CD4-positive, alpha-beta T cell treated with Interleukin-2 at 100 ng/mL for 4 hours (primary cell): ENCODE data around the gene PDP2.

Experiments used
- DNase-seq: peaks from one replicate; pipeline ENCODE4 v3.0.0-alpha.2; 2020; ENCODE audit warnings: low spot score

PDP2 gene, protein sequence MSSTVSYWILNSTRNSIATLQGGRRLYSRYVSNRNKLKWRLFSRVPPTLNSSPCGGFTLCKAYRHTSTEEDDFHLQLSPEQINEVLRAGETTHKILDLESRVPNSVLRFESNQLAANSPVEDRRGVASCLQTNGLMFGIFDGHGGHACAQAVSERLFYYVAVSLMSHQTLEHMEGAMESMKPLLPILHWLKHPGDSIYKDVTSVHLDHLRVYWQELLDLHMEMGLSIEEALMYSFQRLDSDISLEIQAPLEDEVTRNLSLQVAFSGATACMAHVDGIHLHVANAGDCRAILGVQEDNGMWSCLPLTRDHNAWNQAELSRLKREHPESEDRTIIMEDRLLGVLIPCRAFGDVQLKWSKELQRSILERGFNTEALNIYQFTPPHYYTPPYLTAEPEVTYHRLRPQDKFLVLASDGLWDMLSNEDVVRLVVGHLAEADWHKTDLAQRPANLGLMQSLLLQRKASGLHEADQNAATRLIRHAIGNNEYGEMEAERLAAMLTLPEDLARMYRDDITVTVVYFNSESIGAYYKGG

DNA sequence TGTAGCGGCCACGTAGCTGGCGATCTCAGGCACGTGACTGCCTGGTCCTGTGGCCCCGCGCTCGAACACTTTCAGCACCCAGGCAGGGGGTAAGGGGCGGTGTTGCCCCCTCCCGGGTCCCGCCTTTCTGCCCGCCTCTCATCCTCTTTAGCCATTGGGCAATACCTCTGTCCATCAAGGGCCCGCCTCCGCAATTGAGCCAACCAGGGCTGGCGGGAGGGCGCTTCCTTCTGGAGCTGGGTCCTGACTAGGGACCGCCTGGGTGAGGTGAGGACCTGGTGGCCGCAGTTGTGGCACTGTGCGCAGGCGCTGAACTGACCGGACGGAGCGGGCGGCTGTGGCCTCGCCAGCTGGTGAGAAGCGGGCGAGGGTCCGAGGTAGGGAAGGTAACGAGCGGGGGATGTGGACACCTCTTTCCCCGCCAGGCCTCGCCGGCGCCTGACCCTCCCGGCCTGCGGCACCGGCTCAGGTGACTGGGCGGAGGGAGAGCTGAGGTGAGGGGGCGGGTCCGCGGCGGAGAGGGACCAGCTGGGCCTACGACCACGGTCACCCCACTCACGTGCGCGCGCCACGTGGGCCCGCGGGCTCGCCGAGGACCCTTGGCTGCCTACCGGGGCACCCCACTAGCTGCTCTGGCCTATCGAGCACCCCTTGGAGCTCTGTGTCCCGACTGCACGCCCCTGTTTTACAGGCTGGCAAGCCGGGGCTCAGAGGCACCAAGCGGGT is at the start of gene PDP2:
TSS of gene PDP2 (plus strand) at position 228 of the 726 bp plus-strand sequence. CDS start 3,770 bp downstream, outside the sequence.
- DNase-seq = peak; percentile 94

DNA sequence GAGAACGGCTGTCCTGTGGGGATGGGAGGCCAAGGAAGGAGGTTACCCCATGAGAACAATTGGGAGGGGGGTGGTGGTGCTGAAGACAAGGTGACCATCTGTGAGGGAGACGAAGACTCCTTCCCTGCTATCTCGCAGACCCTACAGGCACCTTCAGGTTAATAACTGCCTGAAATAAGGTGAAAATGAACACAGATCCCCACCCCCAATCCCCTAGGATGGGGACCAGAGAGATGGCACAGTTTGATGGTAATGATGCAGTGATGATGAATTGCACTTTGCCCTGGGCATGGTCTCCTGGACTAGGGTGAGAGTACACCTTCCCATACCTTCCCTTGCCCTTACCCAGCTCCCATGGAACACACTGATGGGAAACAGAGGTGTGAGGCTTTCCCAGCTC is 48.1 kb upstream of the PDP2 start:
- no peak for DNase-seq

DNA sequence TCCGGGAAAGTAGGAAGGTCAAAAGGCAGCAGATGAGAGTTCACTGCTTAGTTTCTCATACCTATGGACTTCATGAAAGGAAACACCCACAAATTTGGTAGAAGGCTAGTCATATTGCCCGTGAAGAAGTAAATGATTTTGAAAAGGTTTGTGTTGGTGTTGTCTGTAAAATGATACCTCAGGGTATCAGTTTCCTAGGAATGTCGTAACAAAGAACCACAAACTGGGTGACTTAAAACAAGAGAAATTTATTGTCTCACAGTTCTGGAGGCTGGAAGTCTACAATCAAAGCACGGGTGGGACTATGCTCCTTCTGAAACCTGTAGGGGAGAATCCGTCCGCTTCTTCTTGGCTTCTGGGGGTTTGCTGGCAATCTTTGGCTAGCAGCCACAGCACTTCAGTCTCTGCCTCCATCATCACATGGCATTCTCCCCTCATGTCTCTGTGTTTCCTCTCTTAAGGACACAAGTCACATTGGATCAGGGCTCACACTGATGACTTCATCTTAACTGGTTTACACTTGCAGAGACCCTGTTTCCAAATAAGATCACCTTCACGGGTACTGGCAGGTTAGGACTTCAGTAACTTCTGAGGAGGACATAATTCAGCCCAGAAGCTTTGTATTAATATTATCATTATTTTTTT is 47.5 kb upstream of the PDP2 start:
- DNase-seq = no peak

DNA sequence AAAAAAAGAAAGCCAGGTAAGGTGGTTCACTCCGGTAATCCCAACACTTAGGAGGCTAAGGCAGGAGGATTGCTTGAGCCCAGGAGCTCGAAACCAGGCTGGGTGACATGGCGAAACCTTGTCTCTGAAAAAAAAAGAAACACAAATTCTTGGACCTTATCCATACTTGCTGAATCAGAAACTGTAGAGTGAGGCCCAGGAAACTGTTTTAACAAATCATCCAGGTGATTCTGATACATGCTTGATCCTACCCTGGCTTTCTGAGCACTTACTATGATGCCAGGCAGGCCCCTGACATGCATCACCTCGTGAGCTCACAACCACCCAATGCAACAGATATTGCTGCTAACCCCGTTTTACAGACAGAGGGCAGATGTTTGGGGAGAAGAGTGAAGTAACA is 45.6 kb upstream of the PDP2 start:
- no peak for DNase-seq

DNA sequence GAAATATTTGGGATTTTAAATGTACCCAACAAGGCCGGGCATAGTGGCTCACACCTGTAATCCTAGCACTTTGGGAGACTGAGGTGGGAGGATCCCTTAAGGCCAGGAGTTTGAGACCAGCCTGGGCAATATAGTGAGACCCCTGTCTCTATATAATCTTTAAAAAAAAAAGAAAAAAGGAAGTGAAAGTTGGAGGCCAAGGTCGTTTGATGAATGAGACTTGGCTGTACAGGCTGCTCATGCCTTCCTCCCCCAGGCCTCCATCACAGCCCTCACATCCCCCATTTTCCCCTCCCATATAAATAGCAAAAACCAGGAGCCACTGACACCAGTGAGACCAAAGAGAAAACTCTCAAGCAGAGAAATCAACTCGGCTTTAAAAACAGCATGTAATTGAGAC is 39.4 kb upstream of the PDP2 start:
- DNase-seq = no peak

DNA sequence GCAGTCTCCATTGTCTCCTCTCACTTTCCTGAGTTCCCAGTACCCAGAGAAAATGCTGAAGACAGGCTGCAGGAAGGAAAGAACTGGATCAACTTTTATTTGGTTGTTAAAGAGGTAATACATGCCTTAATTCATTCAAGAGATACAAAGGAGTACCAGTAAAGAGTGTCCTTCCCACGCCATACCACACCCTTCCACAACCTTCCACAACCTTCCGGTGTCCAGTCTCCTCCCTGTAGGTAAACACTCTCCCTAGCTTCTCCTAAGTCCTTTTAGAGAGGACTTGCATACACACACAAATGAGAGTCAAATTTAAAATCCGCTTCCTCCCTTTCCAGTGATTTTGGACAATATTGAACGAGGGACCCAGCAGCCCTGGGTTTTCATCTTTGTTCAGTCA is 38.9 kb upstream of the PDP2 start:
- no peak for DNase-seq

DNA sequence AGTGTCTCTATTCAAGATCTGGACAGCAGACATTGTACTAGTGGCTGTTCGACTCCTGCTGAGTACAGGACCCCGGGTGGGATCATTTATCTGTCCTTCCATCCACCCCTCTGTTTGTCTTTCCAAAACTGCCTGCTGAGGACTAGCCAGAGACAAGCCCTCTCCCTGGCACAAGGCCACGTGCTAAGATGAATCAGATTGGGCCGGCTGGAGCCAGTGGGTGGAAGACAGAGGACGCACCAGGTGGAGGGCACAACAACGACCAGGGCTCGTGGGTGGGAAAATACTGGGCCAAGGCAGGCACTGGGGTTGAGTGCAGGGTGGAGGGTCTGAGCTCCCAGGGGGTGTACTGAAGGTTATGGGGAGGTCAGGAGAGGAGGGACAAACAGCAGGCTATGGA is 37.5 kb upstream of the PDP2 start:
- DNase-seq = no peak

DNA sequence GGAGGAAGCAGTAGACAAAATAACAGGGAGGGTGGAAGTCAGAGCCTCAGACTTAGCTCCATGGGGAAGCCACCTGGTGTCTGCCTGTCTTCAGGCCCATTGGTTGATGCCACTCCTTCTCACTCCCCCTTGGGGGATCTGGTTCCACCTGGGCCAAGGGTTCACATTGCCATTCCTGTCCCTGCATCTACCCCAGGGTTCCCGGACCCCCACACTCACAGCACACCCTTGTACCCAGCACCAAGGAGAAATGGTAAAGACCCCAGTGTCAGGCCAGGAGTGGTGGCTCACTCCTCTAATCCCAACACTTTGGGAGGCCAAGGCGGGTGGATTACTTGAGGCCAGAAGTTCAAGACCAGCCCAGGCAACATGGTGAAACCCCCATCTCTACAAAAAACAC is 37.1 kb upstream of the PDP2 start:
- no peak for DNase-seq

DNA sequence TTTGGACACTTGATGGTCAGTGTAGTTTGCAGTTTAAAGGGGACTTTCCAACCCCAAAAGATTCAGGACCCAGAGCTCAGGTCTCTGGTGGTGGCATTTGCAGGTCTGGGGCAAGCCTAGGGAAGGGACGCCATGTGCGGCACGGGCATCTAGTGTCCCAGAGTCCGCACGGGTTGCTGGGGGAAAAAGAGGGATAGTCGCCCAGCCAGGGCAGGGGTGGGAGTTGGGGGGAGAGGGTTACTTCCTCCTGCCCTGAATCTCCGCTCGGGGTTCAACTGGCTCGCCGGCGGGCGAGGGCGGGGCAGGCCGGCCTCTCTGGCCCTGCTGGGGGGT is 36.3 kb upstream of the PDP2 start:
- no peak for DNase-seq

DNA sequence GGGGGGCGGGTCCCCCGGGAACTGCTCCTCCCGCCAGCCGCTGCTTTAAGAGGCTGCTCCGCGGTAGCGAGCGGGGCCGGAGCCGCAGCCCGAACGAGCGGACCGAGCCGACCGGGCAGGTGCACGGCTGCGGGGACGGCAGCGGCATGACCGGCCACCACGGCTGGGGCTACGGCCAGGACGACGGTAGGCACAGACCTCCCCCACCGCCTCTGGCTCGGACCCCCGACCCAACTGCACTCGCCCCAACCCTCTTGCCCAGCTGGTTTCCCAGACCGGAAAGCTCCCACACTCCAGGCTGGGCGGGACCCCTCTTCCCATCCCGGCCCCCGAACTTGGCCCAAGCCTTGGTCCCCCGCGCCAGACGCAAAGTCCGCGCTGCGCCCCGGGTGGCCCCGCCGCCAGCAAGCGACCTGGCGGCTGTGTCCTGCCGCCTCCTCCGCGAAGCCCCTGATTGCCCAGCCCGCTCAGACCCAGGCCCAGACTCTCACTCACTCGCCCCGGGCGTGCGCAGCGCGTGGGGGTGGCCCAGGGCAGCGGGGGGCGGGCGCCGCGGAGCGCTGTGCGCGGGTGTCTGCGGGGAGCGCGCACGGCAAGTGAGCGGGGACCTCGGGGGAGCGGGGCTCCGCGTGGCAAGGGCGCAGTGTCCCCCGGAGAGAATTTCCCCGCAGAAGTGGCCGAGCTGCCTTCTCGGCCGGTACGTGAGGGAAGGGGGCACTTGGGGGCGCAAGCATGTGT is 35.8 kb upstream of the PDP2 start, which contains the start of gene CA7:
TSS of gene CA7 (plus strand) at position 73 of the 738 bp plus-strand sequence. CDS start at position 147, 74 bp downstream.
- DNase-seq = no peak

DNA sequence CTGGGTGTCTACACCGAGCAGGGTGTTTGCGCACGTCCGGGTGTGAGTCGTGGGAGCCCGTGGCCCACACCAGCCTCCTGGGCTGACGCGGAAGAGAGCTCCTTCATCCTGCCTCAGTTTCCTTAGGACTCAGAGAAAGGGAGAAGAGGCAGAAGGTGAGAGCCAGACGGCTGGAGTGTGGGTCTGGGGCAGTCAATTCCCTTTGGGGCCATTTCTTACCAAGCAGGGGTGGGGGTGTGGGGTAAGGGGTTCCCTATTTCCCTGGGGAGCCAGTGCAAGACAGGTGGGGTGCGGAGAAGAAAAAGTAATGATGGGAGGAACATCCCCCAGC is 35.3 kb upstream of the PDP2 start:
- DNase-seq = no peak

DNA sequence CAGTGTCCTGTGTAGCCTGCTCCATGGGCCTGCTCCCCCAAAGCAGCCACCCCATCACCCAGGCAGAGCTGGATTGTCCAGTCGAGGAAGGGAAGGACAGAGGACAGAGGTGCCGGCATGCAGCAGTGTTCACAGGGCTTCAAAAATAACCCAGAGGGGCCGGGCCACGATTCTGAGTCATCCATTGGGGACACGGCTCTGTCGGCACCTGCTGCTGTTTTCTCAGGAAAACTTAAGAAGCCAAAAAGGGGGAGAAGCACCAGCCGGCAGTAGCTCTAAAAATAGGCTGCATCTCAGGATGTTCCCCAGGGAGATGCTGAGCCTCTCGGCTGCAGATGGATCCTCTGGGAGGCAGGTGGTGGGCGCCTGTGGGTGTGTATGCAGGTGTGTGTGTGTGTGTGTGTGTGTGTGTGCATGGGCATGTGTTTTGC is 34.5 kb upstream of the PDP2 start:
- no peak for DNase-seq

DNA sequence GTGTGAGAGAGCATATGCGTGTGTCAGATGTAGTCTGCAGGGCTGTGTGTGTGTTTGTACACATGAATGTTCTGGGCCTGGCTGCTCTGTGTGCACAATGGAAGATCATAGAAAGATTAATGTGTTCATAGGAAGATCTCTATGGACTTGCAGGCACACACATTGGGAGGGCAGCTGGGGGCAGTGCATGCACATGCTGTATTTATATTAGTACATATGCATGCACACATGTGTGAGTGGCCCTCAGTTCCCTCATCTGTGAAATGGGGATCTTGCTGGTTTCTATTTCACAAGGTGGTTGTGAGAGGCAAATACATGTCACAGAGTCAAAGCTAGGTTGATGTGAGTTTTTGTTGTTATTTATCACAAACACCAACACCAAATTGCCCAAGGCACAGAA is 34.0 kb upstream of the PDP2 start:
- no peak for DNase-seq

DNA sequence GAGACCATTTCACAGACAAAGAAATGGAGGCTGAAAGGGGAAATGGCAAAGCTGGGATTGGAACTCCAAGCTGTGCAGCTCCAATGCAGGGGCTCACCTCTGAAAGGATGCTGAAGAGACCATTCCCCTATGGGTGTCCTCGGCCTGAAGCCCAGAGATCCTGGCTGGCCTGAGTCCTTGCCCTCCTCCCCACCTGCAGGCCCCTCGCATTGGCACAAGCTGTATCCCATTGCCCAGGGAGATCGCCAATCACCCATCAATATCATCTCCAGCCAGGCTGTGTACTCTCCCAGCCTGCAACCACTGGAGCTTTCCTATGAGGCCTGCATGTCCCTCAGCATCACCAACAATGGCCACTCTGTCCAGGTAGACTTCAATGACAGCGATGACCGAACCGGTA is 33.5 kb upstream of the PDP2 start:
- DNase-seq = no peak

DNA sequence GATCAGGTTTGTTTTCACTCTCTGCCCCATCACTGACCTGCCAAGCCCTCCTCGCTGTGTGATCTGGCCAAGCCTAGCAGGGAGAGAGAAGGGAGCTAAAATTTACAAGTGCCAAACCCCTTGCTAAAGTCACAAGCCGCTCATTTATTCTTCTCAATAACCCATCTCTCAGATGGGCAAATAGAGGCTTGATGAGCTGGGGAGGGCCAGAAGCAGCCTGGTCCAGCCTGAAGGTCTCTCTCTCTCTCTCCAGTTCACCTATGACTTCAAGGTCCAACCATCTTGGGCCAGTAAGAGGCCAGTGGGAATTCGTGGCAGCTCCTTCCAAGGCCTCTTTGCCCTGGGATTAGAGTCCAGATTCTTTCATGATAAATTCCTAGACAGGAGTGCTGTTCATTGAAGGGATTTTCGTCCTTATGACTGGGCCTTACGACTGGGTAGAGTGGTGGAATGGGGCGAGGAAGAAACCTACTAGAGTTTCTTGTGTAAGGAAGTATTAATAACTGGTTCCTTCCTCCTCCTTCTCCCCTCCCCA is 32.7 kb upstream of the PDP2 start:
- DNase-seq = no peak

DNA sequence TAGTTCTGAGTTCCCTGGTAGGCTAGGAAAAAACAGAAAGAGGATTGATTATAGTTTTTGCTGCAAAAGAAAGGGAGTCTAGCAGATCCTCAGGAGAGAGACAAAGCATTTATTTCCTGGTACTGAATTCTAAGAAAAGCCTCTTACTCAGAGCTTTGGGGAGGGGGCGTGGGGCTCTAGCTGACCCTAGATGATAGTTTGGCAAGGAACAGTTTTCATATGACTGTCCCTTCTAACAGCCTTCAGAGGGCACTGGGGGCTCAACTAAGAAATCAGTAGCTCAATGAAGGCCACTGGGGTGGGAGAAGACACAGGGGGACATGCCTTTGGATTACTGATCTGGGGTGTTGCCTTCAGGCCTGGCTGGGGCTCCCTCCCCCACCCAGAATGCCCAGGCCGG is 32.1 kb upstream of the PDP2 start:
- DNase-seq = no peak

DNA sequence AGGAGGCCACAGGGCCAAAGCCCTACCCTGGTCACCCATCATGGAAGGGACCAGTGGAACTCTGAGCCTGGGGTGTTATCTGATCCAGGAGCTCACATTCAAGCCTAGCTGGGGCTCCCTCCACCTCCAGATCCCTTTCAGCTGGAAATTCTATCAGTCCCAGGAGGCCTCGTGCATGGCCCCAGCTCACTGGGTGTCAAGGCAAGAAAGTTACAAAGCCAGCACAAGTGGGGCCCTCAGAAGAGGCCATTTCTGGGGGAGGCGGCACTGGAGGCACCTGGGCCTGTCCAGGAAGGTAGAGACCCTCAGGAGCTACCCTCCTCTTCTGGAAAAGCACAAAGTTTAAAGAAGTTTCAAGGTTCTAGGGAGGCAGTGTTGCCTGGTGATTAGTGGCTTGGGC is 31.3 kb upstream of the PDP2 start:
- no peak for DNase-seq

DNA sequence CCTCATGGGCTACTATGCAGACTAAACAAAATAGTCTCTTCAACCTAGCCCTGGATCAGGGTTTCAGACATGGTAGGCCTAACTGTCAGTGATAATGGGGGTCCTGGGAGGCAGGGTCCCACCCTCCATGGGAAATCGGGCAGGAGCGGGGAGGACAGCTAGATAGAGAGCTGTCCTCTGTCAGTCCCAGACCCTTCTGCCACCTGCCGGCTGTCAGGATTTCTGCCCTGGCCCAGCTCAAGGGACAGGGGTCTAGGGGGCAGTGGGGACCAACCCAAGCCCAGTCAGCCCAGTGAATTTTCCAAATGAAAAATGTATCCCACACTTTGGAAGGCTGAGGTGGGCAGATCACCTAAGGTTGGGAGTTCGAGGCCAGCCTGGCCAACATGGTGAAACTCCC is 30.8 kb upstream of the PDP2 start:
- no peak for DNase-seq

DNA sequence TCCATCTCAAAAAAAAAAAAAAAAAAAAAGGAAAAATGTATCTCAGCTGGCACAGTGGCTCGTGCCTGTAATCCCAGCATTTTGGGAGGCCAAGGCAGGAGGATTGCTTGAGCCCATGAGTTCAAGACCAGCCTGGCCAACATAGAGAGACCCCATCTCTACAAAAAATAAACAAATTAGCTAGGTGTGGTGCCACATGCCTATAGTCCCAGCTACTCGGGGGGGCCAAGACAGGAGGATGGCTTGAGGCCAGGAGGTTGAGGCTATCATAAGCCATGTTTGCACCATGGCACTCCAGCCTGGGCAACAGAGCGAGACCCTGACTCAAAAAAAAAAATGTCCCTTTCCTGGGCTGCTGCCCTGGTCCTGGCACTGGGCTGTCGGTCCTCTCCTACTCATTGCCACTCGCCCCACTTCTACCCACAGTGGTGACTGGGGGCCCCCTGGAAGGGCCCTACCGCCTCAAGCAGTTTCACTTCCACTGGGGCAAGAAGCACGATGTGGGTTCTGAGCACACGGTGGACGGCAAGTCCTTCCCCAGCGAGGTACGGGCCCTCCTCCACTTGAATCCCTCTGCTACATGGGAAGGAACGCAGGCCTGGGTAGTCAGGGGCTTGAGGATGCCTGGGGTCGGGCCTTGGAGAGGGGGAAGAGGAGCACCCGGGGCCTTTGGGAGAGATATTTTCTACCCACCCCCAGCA is 30.1 kb upstream of the PDP2 start:
- no peak for DNase-seq

DNA sequence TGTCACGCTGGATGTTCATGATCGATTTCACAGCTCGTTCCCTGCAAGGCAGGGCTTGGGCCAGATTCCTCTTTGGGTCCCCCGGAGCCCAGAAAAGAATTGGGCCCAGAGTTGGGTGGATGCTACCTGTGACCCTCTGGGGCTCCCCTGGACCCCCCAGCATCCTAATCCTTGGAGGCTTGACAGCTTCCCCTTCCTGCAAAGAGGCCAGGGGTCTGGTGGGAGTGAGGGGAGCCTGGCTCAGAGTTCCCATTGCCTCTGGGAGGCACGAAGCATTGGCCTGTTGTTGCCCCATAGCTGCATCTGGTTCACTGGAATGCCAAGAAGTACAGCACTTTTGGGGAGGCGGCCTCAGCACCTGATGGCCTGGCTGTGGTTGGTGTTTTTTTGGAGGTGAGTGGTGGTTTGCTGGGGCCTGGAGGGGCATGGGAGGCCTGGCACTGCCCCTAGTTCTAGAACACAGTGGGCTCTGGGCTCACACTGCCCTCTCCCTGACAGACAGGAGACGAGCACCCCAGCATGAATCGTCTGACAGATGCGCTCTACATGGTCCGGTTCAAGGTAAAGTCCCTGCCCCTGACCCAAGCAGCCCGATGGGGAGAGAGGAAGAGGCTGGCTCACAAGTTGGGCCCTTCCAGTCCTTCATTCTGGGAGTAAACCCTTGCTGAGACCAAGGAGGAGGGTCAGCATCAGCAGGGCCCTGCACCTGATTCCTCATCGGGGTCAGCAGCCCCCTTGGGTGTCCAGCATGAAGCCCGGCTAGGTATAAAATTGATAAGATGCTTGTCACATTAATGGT is 28.9 kb upstream of the PDP2 start:
- no peak for DNase-seq
